GM21619 (cell line): ENCODE measurements around the gene ADCK2.
"Not testable (repeated sequence)": the region's sequence is repeated elsewhere in the genome, so short reads cannot be mapped to it uniquely, and the experiment has no call there.

Experiments used
- ATAC-seq: cut with Tn5 transposase; IDR thresholded peaks from one replicate; pipeline ENCODE4 v1.9.1; 2021; ENCODE audit not compliant: unreplicated experiment

Gene ADCK2

GRCh38 chr7:140734096-140734495 is 61.4 kb downstream of the ADCK2 start:
- ATAC-seq = no peak

GRCh38 chr7:140734729-140735128 is 62.0 kb downstream of the ADCK2 start:
- ATAC-seq = no peak

GRCh38 chr7:140738280-140738679 is 65.5 kb downstream of the ADCK2 start:
- ATAC-seq = no peak

GRCh38 chr7:140743255-140743654 is 70.5 kb downstream of the ADCK2 start:
- ATAC-seq = not testable (repeated sequence)

GRCh38 chr7:140744005-140744404 is 71.3 kb downstream of the ADCK2 start:
- no peak for ATAC-seq
